Kidney tubule cell (primary cell): ENCODE results near the gene TCEA3.
A peak's percentile ranks its signal among the peaks of the same experiment; 100 is the strongest.

Experiments
- DNase-seq: peaks from one replicate; pipeline ENCODE4 v3.0.0-alpha.2; 2018; ENCODE audit warnings: low spot score

Gene TCEA3

GRCh38 chr1:23367791-23368561 lies 56.6 kb downstream of the TCEA3 start:
- peak; percentile 99 for DNase-seq

- no peak for DNase-seq
Observed at GRCh38 chr1:23367451-23367790, 57.1 kb downstream of the TCEA3 start.

GRCh38 chr1:23366598-23366997 lies 58.0 kb downstream of the TCEA3 start:
- no peak for DNase-seq

GRCh38 chr1:23366146-23366545 lies 58.4 kb downstream of the TCEA3 start:
- no peak for DNase-seq

GRCh38 chr1:23362218-23362713 lies 62.3 kb downstream of the TCEA3 start:
- DNase-seq, result no peak

- DNase-seq, result no peak
Observed at GRCh38 chr1:23358310-23358875, 66.2 kb downstream of the TCEA3 start.

GRCh38 chr1:23357138-23357908 lies 67.2 kb downstream of the TCEA3 start:
- no peak for DNase-seq

- no peak for DNase-seq
Observed at GRCh38 chr1:23356471-23357137, 67.9 kb downstream of the TCEA3 start.

- no peak for DNase-seq
Observed at GRCh38 chr1:23354245-23354644, 70.3 kb downstream of the TCEA3 start.

- DNase-seq, result no peak
Observed at GRCh38 chr1:23352096-23352695, 72.4 kb downstream of the TCEA3 start.

- DNase-seq, result no peak
Observed at GRCh38 chr1:23345920-23346319, 78.6 kb downstream of the TCEA3 start.

GRCh38 chr1:23344987-23345472 lies 79.5 kb downstream of the TCEA3 start:
- no peak for DNase-seq

GRCh38 chr1:23344111-23344986 lies 80.2 kb downstream of the TCEA3 start, which contains the start of gene HNRNPR:
Gene HNRNPR, minus strand, starts transcription at chr1:23344284. Its CDS starts 3,276 bp downstream, at chr1:23341008.
- DNase-seq, result peak; percentile 100

- peak; percentile 96 for DNase-seq
Observed at GRCh38 chr1:23343221-23344110, 81.1 kb downstream of the TCEA3 start.

GRCh38 chr1:23341931-23342692 lies 82.4 kb downstream of the TCEA3 start:
- DNase-seq, result no peak

- DNase-seq, result no peak
Observed at GRCh38 chr1:23339632-23340031, 84.9 kb downstream of the TCEA3 start.

GRCh38 chr1:23337869-23338268 lies 86.7 kb downstream of the TCEA3 start:
- DNase-seq, result no peak

- no peak for DNase-seq
Observed at GRCh38 chr1:23331713-23332112, 92.8 kb downstream of the TCEA3 start.
